ENCODE data around the gene COL5A2. TPM values are rescaled to one million over a fixed set of nuclear protein-coding genes. Genes with fewer than 3 reads are reported as not detected.

The COL5A2 gene
- total RNA-seq, 2 donors from 2014 or later, result 10.4 to 24.6 TPM

- no peaks in the 10 kb centered on the region for H3K27me3 ChIP-seq
- no peaks in the 10 kb centered on the region for H3K4me1 ChIP-seq
- no peaks in the 10 kb centered on the region for H3K9me3 ChIP-seq
- no peak for DNase-seq
- H3K4me3 ChIP-seq, result no peak overlapping the region
- no peak for TF ChIP-seq CTCF (IDR thresholded peaks at IDR 0.05)
- intact Hi-C loops (cut with DNase I), result no loop called here
- no peak overlapping the region for H3K27ac ChIP-seq
- H3K36me3 ChIP-seq, result no peaks in the 10 kb centered on the region
- H3K9ac ChIP-seq (ENCODE audit: low read depth in 2 of 2, low read length in 2 of 2), result no peak overlapping the region
Measured at GRCh38 chr2:189175869-189176433, 3.6 kb downstream of the COL5A2 start.

- TF ChIP-seq CTCF (IDR thresholded peaks at IDR 0.05), result no peak
- Histone ChIP-seq H3K9me3 (no peaks in the 10 kb centered on the region), H3K27ac (no peak overlapping the region), H3K36me3 (no peaks in the 10 kb centered on the region), H3K27me3 (no peaks in the 10 kb centered on the region), H3K4me3 (no peak overlapping the region), H3K4me1 (no peaks in the 10 kb centered on the region), H3K9ac (ENCODE audit: low read depth in 2 of 2, low read length in 2 of 2) (no peak overlapping the region)
- no peak for DNase-seq
- intact Hi-C loops (cut with DNase I), result no loop called here
Measured at GRCh38 chr2:189171956-189172609, 7.5 kb downstream of the COL5A2 start.

- H3K27ac ChIP-seq, result no peak overlapping the region
- H3K4me3 ChIP-seq, result no peak overlapping the region
- H3K27me3 ChIP-seq, result no peaks in the 10 kb centered on the region
- no peak for TF ChIP-seq CTCF (IDR thresholded peaks at IDR 0.05)
- no peaks in the 10 kb centered on the region for H3K36me3 ChIP-seq
- H3K9me3 ChIP-seq, result no peaks in the 10 kb centered on the region
- no peak overlapping the region for H3K9ac ChIP-seq (ENCODE audit: low read depth in 2 of 2, low read length in 2 of 2)
- intact Hi-C loops (cut with DNase I), result no loop called here
- DNase-seq, result no peak
- H3K4me1 ChIP-seq, result no peaks in the 10 kb centered on the region
Measured at GRCh38 chr2:189168856-189169499, 10.6 kb downstream of the COL5A2 start.

- Histone ChIP-seq H3K9me3 (no peaks in the 10 kb centered on the region), H3K9ac (ENCODE audit: low read depth in 2 of 2, low read length in 2 of 2) (no peak overlapping the region), H3K27ac (no peak overlapping the region), H3K4me3 (no peak overlapping the region), H3K4me1 (no peaks in the 10 kb centered on the region), H3K27me3 (no peaks in the 10 kb centered on the region), H3K36me3 (no peaks in the 10 kb centered on the region)
- no peak for TF ChIP-seq CTCF (IDR thresholded peaks at IDR 0.05)
- intact Hi-C loops (cut with DNase I), result no loop called here
- no peak for DNase-seq
Measured at GRCh38 chr2:189165656-189166380, 13.7 kb downstream of the COL5A2 start.

DNA sequence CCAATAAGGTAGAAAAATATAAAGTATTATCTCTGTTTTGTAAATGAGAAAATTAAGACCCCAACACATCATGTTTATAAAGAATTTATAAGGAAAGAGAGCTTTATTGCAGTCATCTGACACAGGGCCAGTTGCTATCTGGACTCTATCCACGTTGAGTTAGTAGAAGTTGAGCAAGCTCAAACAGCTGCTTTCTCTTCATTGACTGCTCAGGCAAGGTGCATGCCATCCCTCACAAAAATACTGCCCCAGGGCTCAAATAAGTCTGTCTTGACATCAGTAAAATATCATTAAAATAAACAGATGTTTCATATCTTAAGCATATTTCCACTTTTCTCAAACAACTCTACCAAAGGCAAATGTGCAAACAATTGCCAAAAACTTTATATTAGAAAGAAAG, 14.8 kb downstream of the COL5A2 start:
- no peaks in the 10 kb centered on the region for H3K36me3 ChIP-seq
- no peaks in the 10 kb centered on the region for H3K9me3 ChIP-seq
- no peak overlapping the region for H3K4me3 ChIP-seq
- no peak overlapping the region for H3K9ac ChIP-seq (ENCODE audit: low read depth in 2 of 2, low read length in 2 of 2)
- no peak for TF ChIP-seq CTCF (IDR thresholded peaks at IDR 0.05)
- H3K27ac ChIP-seq, result no peak overlapping the region
- DNase-seq, result no peak
- H3K4me1 ChIP-seq, result no peaks in the 10 kb centered on the region
- no peaks in the 10 kb centered on the region for H3K27me3 ChIP-seq
- intact Hi-C loops (cut with DNase I), result no loop called here
